HuH-7.5 (cell line): Measurements from ENCODE around the gene MRPS10.

Experiments
- DNase-seq: peaks from one replicate; pipeline ENCODE4 v3.0.0; 2011; ENCODE audit warnings: low spot score

The MRPS10 gene

DNA sequence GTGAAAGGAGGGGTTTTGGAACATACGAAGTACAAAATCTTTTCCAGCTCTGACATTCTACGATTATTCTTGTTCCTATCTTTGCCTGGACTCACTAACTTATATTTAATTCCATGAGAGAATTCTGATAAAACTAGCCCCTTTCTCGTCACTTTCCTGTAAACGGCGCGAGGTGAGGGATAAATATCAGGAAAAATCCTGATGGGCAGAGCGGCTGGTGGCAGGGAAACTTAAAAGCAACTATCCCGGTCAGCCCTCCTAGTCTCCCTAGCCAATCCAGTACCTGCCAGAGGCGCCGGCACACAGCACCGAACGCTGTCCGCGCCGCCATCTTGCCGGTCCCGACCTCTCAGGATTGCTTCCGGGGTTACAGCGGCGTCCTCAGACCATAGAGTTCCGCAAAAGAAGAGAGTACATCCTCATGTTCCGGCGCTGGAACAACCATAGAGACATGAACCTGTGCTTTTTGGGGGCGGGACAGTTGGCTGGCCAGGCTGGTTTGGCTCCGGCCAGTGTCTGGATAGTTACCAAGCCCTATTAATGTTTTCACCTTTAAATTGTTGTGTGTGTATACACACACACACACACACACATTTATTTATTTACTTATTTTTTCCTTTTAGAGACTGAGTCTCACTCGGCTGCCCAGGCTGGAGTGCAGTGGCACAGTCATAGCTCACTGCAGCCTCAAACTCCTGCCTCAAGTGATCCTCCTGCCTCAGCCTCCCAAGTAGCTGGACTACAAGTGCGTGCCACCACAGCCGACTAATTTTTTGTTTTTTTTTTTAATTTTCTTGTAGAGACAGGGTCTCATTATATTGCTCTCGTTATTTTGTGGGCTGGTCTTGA is at the start of gene MRPS10:
MRPS10 (minus strand) TSS at position 343 of the 849 bp plus-strand sequence; CDS start at position 331, 12 bp downstream.
- peak; percentile 48 for DNase-seq

GRCh38 chr6:42266538-42266937 is 48.9 kb upstream of the MRPS10 start:
- no peak for DNase-seq

- DNase-seq = no peak
These were observed 47.3 kb upstream of the MRPS10 start for GRCh38 chr6:42264852-42265390.

GRCh38 chr6:42264162-42264851 is 46.6 kb upstream of the MRPS10 start:
- no peak for DNase-seq

GRCh38 chr6:42263165-42263728 is 45.6 kb upstream of the MRPS10 start:
- no peak for DNase-seq

DNA sequence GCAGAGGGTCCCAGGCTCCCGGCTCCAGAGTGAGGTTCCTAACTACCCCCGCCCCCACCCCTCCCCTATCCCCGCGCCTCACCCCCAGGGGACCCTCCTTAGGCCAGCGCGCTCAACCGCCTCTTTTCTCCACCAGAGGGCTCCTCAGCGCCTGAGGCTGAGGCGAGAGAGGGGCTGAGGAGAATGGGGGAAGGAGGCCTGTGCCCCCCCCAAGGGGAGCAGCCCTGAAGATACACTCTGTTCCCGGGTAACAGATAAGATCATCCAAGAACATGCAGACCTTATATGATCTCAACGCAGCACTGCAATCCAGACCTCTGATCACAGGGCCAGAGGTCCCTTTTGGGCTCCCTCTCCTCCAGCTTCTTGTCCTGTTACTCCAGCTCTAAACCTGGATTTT is 43.3 kb upstream of the MRPS10 start:
- DNase-seq = peak; percentile 51

GRCh38 chr6:42260396-42260888 is 42.8 kb upstream of the MRPS10 start:
- peak; percentile 61 for DNase-seq

DNA sequence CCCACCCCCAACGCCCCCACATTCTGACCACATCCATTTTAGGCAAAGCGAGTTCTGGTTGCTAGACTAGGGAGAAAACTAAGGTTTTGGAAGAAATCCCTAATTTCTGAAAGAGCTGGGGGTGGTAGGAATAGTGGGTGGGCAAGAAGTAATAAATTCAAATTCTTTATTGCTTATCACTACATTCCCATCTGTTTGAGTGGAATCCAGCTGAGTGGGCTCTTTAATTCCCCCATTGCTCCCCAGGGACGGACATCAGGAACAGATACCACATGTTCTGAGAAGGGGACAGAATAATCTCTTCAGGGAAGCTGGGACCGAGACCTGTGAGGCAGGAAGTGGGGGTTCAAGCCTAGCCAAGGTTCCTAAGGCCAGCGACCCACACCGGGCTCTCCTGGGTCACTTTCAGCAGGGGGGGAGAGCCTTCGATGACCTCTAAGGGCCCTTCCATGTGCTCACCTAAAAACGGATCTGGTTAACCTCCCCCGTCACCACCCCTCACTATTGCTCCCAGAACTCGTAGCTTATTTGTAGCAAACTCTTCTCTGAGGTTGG is 42.3 kb upstream of the MRPS10 start:
- no peak for DNase-seq

- no peak for DNase-seq
These were observed 41.6 kb upstream of the MRPS10 start for GRCh38 chr6:42259286-42259685.

- no peak for DNase-seq
These were observed 40.0 kb upstream of the MRPS10 start for GRCh38 chr6:42257614-42258013.

DNA sequence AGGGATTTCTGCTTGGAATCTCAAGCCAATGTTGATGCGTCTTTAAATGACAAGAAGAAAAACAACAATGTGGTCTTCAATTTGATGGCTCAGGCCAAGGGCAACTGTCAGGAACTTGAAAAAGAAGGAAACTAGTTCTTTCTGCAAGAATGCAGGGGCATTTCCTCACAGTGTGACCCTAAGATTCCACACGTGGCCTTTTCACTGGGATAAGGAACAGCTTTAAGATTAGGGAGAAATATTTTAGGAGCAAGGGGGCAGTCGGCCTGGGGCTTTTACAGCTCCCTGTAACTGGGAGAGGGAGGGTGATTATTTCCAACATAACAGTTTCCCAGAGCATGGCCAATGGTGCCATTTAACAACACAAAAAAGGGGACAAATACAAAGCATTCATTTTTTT is 39.4 kb upstream of the MRPS10 start:
- no peak for DNase-seq

DNA sequence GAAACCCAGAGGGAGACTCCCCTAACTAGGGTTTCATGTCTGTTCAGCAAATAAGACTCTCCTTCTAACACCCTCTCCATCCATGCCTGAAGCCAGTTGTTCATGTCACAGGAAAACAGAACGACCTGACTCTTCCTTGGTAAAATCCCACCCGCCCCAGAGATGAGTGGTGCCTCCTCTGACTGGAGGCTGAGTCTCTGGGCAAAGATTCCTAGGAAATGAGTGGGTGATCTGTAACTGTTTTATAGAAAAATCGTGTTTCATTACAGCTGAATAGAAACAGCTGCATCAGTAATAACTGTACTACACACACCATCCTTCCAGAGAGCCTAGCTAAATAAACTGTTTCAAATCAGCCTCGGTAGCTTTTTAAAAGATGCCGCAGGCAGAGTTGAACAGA is 37.4 kb upstream of the MRPS10 start:
- no peak for DNase-seq

- no peak for DNase-seq
These were observed 36.8 kb upstream of the MRPS10 start for GRCh38 chr6:42254505-42254904.

DNA sequence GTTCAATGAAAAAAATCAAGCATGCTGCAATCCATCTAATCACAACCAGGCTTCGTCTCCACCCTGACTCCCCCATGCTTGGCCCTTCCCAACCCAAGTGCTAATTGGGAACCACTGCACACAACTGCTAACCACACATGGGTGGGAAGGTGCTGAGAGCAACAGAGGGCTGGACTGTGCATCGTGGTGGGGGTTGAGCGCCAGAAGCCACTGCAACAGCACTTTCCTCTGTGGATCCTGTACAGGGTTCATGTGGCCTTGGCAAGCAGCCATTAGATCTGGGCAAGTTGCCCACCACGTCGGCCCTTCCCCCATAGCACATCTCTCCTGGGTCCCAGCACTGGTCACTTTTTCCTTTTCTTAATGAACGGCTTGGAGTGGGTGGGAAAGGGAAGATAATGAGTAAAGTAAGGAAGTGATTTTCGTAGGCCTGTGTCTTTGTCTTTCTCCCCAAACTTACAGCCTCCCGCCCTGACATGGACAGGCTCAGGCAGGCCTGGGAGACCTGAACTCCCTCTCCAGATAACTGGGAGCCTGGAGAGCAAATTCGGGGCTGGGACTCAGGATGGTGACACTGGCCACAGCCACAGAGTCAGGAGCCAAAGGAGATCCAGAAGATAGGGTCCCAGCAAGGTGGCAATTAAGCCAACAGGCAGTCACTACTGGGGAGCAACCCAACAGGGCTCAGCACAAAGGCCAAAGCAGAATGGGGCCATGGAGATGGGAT is 34.4 kb upstream of the MRPS10 start:
- DNase-seq = no peak

DNA sequence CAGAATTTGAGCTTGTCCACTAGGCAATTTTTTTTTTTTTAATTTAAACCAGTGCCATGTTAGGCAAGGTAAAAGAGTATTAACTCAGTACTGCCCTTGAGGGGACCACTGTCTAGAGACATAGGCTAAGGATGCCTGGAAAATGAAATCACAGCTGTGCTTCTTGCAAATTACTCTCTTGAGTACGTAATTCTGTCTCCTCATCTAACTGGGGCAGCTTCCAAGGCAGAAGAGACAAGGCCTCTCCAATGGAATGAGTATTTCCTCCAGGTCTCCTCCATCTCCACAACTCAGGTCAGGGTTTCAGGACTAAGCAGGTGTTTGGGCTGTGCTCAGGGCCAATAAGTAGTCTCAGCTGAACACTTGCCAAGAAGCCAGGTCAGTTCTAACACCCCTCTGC is 33.8 kb upstream of the MRPS10 start:
- no peak for DNase-seq

GRCh38 chr6:42250274-42250931 is 32.7 kb upstream of the MRPS10 start:
- no peak for DNase-seq

GRCh38 chr6:42249279-42249678 is 31.6 kb upstream of the MRPS10 start:
- DNase-seq = no peak

GRCh38 chr6:42243046-42243445 is 25.4 kb upstream of the MRPS10 start:
- DNase-seq = no peak

DNA sequence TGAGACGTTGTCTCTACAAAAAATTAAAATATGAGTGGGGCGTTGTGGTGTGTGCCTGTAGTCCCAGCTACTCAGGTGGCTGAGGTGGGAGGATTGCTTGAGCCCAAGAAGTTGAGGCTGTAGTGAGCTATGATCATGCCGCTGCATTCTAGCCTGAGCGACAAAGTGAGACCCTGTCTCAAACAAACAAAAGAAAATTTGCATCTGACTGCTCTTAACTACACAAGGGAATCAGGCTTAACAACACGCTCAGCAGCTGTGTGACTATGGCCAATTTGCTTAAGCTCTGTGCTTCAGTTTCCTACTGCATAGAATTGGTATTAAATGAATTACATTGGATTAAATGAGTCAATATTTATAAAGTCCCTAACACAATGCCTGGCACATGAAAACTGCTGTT is 24.3 kb upstream of the MRPS10 start:
- no peak for DNase-seq

DNA sequence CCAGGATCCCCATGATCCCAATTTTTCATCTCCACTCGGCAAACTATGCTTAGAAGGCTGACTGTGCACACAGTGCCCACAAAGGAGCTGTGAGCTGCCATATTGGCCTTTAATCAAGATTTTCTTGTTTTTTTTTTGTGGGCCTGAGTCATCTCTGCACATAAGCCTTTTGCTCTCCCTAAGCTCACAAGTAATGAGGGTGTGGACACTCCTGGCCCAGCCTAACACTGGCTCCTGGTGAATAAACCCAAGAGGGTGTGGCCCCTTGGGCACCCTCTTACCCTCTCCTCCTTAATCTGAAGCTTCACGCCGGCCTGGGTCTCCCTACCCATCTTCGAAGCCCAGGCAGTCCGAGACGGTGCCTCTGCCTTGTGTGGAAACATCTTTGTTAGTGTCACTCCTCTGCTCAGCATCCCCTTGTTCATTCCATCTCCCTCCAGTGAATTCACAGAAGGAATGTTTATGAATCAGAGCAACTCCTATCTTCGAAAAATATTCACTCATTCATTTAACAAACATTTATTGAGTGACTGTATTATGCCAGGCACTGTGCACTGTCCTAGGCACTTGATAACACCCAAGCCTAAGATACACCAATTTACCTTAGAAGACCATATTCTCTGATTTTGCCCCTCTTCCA is 22.2 kb upstream of the MRPS10 start:
- DNase-seq = no peak

- no peak for DNase-seq
These were observed 21.7 kb upstream of the MRPS10 start for GRCh38 chr6:42239333-42239732.
